Activated T-cell treated with anti-CD3 and anti-CD28 coated beads, Interleukin-2, amount 50 U/mL, for 1 hour (primary cell): ENCODE results near the gene TBC1D5.

Experiments used
- DNase-seq: peaks from one replicate; pipeline ENCODE4 v3.0.0-alpha.2; 2020

Gene TBC1D5

GRCh38 chr3:17583530-17583929 is 158.9 kb downstream of the TBC1D5 start:
- no peak for DNase-seq

GRCh38 chr3:17581421-17582080 is 160.9 kb downstream of the TBC1D5 start:
- no peak for DNase-seq

- DNase-seq: no peak
These were observed 161.5 kb downstream of the TBC1D5 start for GRCh38 chr3:17580901-17581300.

- DNase-seq: no peak
These were observed 163.0 kb downstream of the TBC1D5 start for GRCh38 chr3:17579289-17580031.

GRCh38 chr3:17577796-17578520 is 164.5 kb downstream of the TBC1D5 start:
- DNase-seq: no peak

- DNase-seq: no peak
These were observed 169.0 kb downstream of the TBC1D5 start for GRCh38 chr3:17573396-17573795.

- no peak for DNase-seq
These were observed 170.7 kb downstream of the TBC1D5 start for GRCh38 chr3:17571686-17572085.

- no peak for DNase-seq
These were observed 179.6 kb downstream of the TBC1D5 start for GRCh38 chr3:17562845-17563244.

- DNase-seq: no peak
These were observed 183.9 kb downstream of the TBC1D5 start for GRCh38 chr3:17558565-17558964.

GRCh38 chr3:17557749-17558463 is 184.5 kb downstream of the TBC1D5 start:
- DNase-seq: no peak

GRCh38 chr3:17555525-17555924 is 186.9 kb downstream of the TBC1D5 start:
- no peak for DNase-seq

GRCh38 chr3:17554078-17554477 is 188.4 kb downstream of the TBC1D5 start:
- no peak for DNase-seq

GRCh38 chr3:17553080-17553479 is 189.4 kb downstream of the TBC1D5 start:
- no peak for DNase-seq

- no peak for DNase-seq
These were observed 190.1 kb downstream of the TBC1D5 start for GRCh38 chr3:17552351-17552750.

- DNase-seq: no peak
These were observed 190.5 kb downstream of the TBC1D5 start for GRCh38 chr3:17551895-17552294.

- no peak for DNase-seq
These were observed 191.1 kb downstream of the TBC1D5 start for GRCh38 chr3:17551333-17551732.

GRCh38 chr3:17550624-17551023 is 191.8 kb downstream of the TBC1D5 start:
- DNase-seq: no peak

- no peak for DNase-seq
These were observed 195.8 kb downstream of the TBC1D5 start for GRCh38 chr3:17546500-17547255.

- no peak for DNase-seq
These were observed 197.8 kb downstream of the TBC1D5 start for GRCh38 chr3:17544632-17545031.

GRCh38 chr3:17542591-17542990 is 199.8 kb downstream of the TBC1D5 start:
- no peak for DNase-seq

- no peak for DNase-seq
These were observed 203.0 kb downstream of the TBC1D5 start for GRCh38 chr3:17539436-17539835.

- no peak for DNase-seq
These were observed 207.2 kb downstream of the TBC1D5 start for GRCh38 chr3:17535274-17535673.
